NCI-H1092 (cell line): ENCODE measurements around the gene U2AF1.
"Not testable (repeated sequence)": the region's sequence is repeated elsewhere in the genome, so short reads cannot be mapped to it uniquely, and the experiment has no call there.

Source experiments
- DNase-seq: peaks from one replicate; lab custom pipeline; 2025; lab: John Stamatoyannopoulos, UW

The U2AF1 gene

DNA sequence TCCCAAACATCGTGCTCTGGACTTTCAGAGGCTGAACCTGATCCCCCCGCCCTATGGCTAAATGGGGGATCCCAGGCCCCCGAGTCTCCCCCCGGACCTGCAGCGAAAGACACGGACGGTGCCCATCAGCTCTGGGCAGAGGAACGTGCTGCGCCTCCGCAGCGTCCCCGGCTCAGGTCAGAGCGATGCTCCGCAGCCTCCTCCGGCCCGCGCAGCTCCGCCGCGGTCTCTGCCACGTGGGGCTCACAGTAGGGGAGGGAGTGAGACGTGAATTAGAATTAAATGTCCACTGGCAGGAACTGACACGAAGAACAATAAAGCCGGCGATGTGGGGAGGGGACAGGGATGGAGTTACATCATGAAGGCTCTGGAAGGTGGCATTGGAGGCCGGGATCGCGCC, 30.7 kb downstream of the U2AF1 start:
- DNase-seq: not testable (repeated sequence)

DNA sequence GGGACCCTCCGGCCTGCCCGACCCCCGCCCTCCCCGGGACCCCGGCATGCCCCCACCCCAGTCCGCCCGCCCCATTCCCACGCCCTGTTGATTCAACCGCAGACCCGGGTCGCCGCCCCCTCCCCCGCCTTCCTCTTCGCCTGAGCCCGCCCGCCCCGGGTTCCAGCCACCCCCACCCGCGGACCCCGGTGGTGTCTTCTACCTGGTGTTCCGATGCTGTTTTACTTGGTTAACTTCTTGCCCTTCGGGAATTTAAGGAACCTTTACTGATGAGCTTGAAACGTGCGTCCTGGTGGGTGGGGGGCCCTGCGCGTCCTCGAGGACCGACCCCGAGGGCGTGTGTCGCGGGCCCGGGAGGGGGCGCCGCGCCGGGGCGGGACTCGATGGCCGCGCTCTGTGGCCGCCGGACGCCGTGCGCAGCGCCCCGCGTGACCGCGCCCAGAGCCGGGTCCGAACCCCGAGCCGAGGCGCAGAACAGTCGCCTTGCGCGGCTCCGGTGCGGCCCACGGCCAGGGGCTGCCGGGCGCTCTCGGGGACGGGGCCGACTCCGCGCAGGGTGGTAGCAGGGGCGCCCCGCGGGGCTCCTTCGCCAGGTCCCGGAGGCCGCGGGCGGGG, 31.2 kb downstream of the U2AF1 start:
- DNase-seq: not testable (repeated sequence)

DNA sequence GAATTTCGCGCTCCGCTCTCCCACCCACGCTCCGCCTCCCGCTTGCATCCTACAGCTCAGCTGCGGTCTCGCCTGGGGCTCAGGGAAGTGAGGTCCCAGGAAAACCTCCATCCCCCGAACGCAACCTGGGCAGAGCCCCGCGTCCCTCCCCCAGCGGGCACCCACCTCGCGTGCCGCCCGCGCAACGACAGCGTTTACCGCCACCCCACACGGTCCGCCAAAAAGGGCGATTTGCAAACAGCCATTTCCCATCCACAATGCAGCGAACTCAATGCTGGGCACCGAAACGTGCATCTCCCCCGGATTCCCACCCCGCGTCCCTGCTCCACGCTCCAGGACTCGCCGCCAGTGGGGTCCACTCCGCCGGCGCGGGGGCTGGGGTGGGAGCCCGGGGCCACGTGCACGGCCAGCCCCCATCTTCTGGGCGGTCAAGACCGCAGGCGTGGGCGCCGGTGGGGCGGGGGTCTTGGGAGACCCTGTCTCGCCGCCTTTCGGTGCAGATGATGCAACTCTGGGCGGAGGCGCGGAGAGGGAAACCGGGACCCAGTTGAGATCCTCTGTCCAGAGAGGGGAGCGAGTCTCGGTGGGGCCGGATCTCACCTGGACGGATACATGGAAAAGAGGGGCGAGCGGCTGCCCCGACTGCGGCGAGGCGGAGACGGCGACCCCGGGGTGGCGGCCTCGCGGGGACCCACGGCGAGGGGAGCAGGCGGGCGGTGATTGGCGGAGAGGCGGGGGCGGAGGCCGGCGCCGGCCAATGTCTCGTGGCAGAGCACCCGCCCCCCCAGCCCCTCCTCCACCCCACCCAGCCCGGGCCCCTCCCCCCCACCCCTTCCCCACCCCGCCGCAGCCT, 32.0 kb downstream of the U2AF1 start, which contains the start of gene CBS:
TSS of gene CBS (minus strand) at position 666 of the 853 bp plus-strand sequence. CDS start 3,642 bp downstream, outside the sequence.
- not testable (repeated sequence) for DNase-seq

DNA sequence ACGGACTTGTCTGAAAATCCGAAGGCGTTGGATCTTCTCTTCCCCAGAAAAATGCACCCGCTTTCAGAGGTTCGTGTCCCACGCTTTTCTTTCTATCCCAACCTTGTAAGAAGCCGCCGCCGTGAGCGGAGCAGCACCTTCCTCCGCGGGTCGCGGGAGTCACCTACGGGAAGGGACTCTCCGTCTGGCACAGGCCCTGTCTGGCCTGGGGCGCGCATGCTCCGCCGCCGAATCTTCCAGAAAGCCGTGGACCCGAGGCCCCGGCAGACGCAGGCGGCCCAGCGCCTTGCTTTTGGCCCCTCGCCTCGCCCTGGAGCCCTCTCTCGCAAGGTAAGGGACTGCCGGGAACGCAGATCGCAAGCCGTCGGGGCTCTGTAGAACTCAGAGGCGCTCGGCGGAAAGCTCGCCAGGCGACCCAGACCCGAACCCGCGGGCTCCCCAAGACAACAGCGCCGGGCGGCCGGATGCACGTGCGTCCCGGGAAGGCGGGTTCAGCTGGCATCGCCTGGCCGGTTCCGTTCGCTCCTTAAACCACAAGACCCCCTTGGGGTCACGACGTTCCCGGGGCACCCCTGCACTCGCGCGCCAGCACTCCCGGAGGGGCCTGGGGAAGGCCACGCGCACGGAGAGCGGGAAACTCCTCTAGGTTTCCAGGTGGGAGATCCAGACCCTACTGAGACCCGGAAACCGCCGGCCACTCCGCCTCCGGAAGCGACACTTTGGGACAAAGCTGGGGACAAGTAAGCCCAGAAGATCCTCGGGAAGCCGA, 32.8 kb downstream of the U2AF1 start:
- DNase-seq: not testable (repeated sequence)

DNA sequence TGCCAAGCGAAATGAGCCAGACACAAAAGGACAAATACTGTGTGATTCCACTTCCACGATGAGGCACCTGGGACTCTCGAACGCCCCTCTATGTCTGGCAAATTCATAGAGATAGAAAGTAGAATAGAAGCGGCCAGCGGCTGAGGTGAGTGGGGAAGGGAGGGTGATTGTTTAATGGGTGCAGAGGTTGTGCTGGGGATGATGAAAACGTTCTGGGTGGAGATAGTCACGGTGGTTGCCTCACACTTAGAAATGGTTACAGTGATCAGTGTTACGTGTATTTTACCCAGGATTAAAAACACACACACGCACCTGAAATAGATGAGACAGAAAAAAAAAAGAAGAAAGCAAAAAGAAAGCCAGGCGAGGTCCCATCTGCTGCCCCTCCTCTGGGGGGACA, 34.6 kb downstream of the U2AF1 start:
- DNase-seq: not testable (repeated sequence)

DNA sequence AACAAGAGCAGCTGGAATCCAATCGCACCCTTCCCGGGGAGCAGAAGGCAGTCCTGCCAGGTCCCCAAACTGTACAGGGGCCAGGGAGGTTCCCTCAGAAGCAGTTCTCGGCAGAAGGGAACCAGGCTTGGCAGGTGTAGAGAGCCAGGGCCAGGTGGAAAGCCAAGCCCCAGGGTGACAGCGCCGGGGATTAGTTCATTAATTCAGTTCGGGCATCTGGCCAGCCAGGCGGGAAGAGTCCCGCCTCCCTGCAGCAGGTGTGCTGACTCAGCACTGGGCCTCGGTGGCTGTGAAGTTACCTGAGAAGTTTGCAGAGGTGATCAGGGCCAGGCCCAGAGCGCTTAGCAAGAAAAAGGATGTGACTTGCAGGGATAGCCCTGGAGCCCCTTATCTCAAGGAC, 37.7 kb downstream of the U2AF1 start:
- not testable (repeated sequence) for DNase-seq

DNA sequence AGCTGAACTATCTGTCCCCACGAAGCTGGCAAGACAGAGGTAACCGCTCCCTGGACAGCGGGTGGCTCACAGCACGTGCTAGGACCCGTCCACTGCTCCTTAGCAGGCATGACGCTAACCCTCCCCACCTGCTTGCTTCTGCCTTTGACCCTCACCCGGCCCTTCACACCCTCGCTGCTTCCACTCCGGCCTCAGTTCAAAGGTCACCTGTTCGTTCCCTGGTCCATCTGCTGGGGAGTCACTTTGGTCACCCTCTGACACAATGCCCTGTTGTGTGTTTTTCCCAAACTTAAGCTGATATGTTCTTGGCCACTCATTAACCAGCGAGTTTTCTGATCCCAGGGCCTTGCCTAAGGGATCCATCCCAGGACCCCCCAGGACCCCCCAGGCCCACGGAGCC, 39.3 kb downstream of the U2AF1 start:
- not testable (repeated sequence) for DNase-seq

DNA sequence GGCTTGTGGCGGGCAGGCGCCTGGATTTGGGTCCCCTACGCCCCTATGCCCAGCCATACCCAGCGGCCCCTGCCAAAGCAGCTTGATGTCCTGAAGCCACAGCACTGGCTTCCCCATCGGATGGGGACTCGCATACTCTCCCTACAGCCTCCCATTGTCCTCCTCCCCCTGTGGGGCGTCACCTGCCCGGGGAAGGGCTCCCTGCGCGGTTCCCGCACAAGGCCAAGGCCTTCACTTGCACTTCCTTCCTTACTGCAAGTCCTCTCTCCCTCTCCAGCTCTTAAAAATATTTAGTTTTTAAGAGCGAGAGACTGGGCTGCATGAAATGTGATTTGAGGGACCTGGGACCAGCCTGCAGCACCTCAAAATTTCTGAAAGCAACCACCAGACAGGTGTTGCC, 40.7 kb downstream of the U2AF1 start:
- DNase-seq: not testable (repeated sequence)

DNA sequence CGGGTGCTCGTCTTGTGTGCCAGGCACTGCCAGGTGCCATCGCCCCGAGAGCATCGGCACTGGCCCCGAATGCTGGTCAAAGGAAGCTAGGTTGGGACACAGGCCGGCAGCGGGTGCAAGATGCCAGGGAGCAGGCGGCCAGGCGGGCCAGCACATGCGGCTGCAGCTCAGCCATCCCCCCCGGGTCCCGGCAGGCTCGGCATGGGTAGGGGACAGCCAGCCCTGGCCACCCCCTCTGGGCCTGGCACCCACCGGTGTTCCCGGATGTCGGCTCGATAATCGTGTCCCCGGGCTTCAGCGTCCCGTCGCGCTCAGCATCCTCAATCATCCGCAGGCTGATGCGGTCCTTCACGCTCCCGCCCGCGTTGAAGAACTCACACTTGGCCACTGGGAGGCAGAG, 41.4 kb downstream of the U2AF1 start:
- DNase-seq: not testable (repeated sequence)

DNA sequence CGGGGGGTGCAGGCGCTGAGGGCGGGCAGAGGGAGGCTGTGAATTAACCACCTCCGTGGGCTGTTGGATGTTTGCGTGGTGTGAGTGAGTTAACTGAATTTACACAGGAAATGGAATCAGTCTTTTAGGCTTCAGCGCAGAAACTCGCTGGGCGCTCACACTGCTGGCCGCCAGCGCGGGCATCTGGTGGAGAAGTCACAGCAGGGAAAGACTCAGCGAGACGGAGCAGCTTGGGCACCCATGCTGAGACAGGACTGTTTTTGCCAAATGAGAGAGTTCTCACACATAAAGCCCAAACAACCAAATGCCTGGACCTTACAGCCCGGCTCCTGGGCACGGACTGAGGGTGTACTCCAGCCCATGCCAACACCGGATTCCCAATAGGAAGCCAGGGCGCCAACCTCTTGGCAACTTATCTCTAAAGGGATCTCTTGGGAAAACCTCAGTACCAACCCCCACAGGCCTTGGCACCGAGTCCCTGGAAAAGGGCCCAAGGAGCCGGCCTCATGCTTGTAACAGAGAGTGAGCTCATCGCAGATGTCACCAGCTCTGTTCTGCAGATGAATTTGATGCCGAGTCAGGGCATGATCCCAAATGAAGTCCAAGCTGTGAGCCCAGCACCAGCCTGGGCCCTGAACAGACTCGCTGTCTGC, 43.0 kb downstream of the U2AF1 start:
- DNase-seq: not testable (repeated sequence)

DNA sequence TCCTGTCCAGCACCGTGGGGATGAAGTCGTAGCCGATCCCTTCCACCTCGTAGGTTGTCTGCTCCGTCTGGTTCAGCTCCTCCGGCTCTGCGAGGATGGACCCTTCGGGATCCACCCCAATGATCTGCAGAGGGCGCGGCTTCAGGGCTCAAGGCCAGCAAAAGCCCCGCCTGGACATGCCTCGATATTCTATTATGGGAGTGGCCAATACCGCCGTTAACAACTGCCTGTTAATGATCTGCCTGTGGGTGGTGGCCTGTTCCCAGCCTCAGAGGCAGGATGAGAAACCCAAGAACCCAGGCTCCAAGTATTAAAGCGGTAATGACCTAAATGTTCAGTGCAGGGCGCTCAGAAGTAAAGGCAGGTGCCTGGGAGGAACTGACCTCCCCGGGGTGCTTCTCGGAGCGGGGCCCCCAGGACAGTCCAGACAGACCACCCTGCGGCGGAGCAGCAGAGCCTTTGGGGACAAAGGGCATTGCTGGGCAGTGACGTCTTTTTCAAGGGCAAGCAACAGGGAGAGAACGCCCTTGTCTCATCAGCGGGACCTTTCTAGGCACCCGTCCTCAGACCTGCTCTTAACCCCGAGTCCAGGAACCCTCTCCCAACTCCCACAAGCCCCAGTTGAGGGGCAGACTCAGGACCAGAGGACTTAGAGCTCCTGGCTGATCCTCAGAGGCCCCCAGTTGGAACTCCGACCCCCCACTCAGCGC, 44.3 kb downstream of the U2AF1 start:
- DNase-seq: not testable (repeated sequence)

DNA sequence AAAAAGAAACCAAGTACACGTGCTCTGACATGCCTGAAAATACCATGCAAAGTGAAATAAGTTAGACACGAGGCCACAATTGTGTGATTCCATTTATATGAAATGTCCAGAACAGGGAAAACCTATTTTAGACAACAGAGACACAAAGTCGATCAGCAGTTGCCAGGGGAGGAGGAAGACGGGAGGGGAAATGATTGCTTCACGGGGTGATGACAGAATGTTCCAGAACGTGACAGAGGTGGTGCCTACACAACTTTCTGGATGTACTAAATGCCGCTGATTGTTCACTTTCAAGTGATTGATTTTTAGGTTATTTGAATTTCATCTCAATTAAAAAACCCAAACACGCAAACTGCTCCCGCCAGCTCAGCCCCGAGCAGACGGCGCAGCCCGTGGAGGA, 54.3 kb downstream of the U2AF1 start:
- DNase-seq: not testable (repeated sequence)

DNA sequence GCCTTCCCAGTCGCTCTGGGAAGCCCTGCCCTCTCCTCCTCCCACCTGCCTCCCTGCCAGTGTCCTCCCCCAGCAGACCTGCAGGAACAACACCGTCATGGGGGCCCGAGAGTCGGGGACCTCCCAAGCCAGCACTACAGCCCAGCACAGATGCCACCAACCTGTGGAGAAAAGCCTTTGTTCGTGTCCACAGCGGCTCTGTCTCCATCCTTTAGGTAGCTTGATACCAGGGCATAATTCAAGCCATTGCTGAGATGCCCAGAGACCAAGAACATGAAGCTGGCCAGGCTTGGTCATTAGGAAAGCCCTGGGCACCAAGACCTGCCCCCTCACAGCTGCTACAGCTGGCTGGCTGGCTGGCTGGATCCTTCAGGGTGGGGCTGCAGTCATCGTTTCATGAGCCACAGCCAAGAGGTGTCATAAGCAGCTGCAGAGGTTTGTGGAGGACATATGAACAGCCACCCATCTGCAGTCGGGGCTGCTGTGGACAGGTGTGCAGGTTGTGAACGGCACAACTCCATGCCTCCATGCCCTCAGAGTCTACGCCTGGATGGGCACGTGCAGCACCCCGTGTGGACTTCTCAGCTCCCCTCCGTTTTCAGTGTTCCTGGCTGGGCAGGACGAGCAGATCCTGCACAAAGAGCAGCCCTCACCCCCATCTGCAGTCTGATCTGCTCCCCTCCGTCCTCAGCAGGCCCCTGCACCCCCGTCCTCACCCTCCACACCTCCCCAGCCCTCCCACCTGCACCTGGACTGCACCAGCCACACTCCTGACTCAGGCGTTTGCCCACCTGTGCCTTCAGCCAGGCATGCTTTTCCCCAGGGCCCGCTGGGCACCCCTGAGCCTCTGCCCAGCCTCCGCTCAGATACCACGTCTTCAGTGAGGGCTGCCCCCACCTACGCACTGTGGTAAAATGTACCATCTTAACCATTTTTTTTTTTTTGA, 61.2 kb downstream of the U2AF1 start:
- DNase-seq: not testable (repeated sequence)

DNA sequence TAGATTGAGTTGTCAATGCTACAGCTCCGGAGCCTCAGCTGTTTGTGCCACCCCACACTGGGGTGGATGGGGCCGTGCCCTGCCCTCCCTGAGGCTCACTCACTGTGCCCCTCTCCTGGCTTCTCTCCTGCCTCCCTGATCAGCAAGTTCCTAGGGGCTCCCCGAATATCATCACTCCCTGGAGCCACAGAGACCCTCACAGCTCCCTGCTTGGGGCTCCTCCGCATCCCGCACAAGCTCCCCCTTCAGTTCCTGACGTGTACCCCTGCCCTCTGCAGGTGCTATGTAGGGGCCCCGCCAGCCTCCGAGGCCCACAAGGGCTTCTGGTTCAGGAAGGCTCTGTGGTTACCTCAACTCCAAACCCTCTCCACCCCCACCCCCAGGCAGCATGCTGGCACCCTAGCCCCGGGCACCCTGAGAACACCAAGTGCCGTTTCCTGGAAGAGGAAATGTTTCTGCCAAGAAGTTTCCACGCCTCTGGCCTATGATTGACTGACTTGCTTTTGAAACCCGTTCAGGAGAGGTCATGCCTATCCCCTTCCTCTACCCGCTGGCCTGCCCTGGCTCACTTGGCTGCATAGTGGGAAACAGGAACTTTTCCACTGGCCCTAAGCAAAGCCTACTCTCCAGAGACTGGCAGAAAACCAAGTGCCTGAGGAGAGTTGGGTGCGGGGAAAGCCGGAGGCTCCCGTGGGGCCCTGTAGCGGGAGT, 62.0 kb downstream of the U2AF1 start:
- not testable (repeated sequence) for DNase-seq

DNA sequence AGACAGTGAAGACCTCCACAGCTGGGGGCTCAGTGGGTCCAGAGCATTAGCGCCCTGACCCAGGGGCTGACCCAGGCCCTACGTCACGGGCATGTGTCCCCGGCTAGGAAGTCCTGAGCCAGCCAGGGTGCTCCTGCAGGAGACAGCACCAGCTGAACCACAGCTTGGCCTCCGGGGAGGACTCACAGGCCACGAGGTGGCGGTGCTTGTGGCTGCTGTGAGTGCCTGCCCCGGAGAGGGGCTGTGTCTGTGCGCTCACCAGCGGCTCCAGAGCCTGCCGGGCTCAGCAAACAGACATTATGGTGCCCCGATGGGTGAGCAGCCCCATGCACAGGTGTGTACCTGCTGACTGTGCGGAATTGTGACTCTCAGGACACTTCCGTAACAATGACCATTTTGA, 62.8 kb downstream of the U2AF1 start:
- not testable (repeated sequence) for DNase-seq

DNA sequence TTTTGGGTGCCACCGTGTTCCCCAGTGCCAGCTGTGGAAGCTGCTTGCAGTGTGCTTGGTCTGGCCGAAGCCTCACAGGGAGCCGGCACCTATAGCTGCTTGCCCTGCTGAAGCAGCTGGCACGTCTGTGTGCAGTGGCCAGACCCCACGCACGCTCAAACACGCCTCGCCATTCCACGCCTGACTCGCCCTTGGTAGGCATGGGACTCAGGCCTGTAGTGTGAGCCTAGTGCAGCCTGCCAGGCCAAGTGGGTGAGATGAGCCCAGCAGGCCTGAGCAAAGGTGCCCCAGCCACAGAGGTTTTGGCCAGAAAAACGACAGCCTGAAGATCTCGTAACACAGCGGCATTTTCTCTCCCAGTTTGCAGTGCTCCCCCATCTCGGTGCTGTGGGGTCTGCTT, 64.1 kb downstream of the U2AF1 start:
- DNase-seq: not testable (repeated sequence)
